WI38 (cell line): ENCODE results near the gene RPL32.
"Not testable (repeated sequence)": the region's sequence is repeated elsewhere in the genome, so short reads cannot be mapped to it uniquely, and the experiment has no call there.

Experiments used
- H3K4me3 ChIP-seq: 2 replicates; pipeline ENCODE4 v1.5.1; 2011; ENCODE audit warnings: low read depth, mild to moderate bottlenecking, control low read depth, low read length
- CTCF ChIP-seq: IDR thresholded peaks from 2 replicates; pipeline ENCODE4 v1.5.1; 2012; ENCODE audit warnings: low read depth, mild to moderate bottlenecking, control low read depth, low read length

The RPL32 gene

DNA sequence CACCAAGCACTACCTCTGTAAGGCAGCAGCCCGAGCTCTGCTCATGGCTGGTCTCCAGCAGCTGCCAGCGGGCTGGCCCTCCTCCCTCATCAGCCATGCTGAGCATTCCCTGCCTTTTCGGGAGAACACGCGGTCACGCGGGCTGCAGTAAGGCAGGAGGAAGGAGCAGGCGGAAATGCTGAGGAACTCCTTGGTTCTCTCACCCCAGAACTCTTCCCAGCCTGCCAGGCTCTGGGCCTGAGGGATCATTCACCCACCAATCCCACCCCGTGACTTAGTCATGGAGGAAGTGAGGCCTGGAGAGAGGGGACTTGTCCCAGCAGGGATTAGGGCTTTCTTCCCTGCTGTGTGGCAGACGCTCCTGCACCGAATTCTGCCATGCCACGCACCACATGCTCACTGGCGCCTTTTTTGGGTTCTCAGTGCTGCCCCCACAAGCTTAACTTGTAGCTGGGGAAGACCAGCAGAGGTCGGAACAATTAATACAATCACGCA is 42.9 kb upstream of the RPL32 start:
- TF ChIP-seq CTCF = no peak
- H3K4me3 ChIP-seq = no peak overlapping the region

DNA sequence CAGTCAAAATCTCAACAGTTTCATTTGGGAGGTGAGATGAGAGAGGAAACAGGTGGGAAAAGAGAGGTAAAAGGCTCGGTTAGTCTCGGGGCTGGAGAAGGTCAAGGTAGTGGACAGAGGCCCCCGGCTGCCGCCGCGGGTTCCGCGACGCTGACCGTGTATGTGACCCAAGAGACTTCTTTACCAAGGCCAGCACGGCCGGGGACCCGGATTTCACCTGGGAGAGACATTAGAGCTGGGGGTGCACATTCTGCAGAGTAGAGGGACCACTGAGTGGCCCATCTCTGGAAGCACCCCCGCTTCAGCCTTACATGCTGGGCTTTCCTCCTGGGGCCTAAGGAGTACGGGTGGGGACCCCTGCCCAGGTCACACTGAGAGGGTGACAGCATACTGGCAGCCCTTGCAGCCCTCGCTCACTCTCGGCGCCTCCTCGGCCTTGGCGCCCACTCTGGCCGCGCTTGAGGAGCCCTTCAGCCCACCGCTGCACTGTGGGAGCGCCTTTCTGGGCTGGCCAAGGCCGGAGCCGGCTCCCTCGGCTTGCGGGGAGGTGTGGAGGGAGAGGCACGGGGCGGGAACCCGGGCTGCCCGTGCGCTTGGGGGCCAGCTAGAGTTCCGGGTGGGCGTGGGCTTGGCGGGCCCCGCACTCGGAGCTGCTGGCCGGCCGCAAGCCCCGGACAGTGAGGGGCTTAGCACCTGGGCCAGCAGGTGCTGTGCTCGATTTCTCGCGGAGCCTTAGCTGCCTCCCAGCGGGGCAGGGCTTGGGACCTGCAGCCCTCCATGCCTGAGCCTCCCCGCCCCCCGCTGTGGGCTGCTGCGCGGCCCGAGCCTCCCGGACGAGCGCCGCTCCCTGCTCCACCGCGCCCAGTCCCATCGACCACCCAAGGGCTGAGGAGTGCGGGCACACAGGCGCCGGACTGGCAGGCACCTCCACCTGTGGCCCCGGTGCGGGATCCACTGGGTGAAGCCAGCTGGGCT is 41.3 kb upstream of the RPL32 start:
- H3K4me3 ChIP-seq = no peak overlapping the region
- no peak for TF ChIP-seq CTCF

- H3K4me3 ChIP-seq = not testable (repeated sequence)
Observed at GRCh38 chr3:12881858-12882257, 40.5 kb upstream of the RPL32 start.

DNA sequence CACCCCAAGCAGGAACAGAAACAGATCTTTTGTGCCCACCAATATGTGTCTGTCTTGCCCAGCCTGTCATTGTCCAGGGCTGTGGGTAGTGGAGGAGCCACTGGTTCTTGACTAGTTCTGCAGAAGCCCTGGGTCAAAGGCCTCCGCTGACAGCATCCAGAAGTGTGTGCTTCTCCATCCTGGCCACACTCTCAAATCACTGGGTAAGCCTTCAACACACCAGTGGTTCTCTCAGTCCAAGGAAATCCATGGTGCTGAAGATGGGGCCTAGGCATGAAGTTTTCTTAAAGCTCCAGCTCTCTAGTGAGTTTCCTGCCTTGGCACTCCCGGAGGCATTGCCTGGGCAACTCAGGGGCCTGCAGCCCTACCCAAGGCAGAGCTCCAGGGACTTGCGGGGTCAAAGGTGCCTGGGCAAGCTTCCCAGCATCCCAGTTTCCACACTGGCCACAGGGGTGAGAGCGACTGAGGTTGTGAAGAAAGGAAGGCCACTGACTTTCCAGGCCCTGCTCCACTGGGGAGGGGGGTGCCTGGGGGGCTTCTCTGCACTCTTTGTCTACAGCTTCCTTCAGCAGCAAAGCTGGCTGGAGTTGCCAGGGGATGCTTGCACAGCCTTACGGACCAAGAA is 37.9 kb upstream of the RPL32 start:
- no peak overlapping the region for H3K4me3 ChIP-seq
- no peak for TF ChIP-seq CTCF

GRCh38 chr3:12878758-12879157 is 37.4 kb upstream of the RPL32 start:
- H3K4me3 ChIP-seq = not testable (repeated sequence)

DNA sequence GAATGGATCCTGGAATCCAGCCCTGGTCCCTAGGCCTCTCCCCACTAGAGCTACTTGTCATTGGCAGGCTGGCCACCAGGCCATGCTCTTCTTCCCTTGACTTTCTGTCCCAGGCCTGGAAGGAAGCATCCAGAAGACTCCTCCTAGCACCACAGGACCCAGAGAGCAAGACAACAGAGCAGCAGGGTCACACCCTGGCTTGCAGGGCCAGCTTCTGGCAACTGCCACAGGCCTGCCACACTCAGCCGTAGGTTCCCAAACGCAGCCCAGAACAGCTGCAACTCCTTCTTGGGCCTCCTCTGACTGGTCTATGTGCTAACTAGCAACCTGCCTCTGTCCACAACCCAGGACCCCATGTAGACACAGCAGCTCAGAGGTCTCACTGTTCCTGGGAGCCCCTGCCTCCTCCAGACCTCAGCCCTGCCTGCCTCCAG is 36.8 kb upstream of the RPL32 start:
- TF ChIP-seq CTCF = no peak
- H3K4me3 ChIP-seq = no peak overlapping the region

GRCh38 chr3:12877040-12877439 is 35.7 kb upstream of the RPL32 start:
- no peak for TF ChIP-seq CTCF
- H3K4me3 ChIP-seq = no peak overlapping the region
